Hepatocyte (in vitro differentiated cells): ENCODE results near the gene CEP95. TPM values are rescaled to one million over a fixed set of nuclear protein-coding genes. Genes with fewer than 3 reads are reported as not detected.

Experiments used
- DNase-seq: peaks from one replicate; pipeline ENCODE4 v3.0.0-alpha.2; 2016; ENCODE audit warnings: low spot score
- H2AFZ ChIP-seq: fragments of 200-600 bp; sonication (generic); 2 replicates; pipeline ENCODE4 v1.6.0; 2016; ENCODE audit warnings: antibody characterized with exemption, mild to moderate bottlenecking
- H3K27ac ChIP-seq: fragments of 200-600 bp; sonication (generic); 2 replicates; pipeline ENCODE4 v1.5.1; 2016; ENCODE audit warnings: mild to moderate bottlenecking
- H3K27me3 ChIP-seq: fragments of 200-600 bp; sonication (generic); 2 replicates; pipeline ENCODE4 v1.6.1; 2016
- H3K36me3 ChIP-seq: fragments of 200-600 bp; sonication (generic); replicated peaks from 2 replicates; pipeline ENCODE4 v1.5.1; 2016; ENCODE audit warnings: low read depth; ENCODE audit not compliant: insufficient read depth
- H3K4me1 ChIP-seq: fragments of 200-600 bp; sonication (generic); 2 replicates; pipeline ENCODE4 v1.5.1; 2016; ENCODE audit warnings: mild to moderate bottlenecking, moderate library complexity; ENCODE audit not compliant: insufficient read depth
- H3K4me2 ChIP-seq: fragments of 200-600 bp; sonication (generic); 2 replicates; pipeline ENCODE4 v1.6.0; 2016
- H3K4me3 ChIP-seq: fragments of 200-600 bp; sonication (generic); 2 replicates; pipeline ENCODE4 v1.5.1; 2016; ENCODE audit warnings: mild to moderate bottlenecking
- H3K79me2 ChIP-seq: fragments of 200-600 bp; sonication (generic); 2 replicates; pipeline ENCODE4 v1.6.0; 2017; ENCODE audit warnings: mild to moderate bottlenecking
- H3K9me2 ChIP-seq: fragments of 200-600 bp; sonication (generic); replicated peaks from 2 replicates; pipeline ENCODE4 v1.6.0; 2017; ENCODE audit warnings: mild to moderate bottlenecking; ENCODE audit not compliant: insufficient read depth
- H3K9me3 ChIP-seq: fragments of 200-600 bp; sonication (generic); 2 replicates; pipeline ENCODE4 v1.5.1; 2016; ENCODE audit warnings: low read depth, mild to moderate bottlenecking
- H4K20me1 ChIP-seq: fragments of 200-600 bp; sonication (generic); 2 replicates; pipeline ENCODE4 v1.6.0; 2016; ENCODE audit warnings: mild to moderate bottlenecking; ENCODE audit not compliant: insufficient read depth, poor library complexity, severe bottlenecking
- EZH2 ChIP-seq: fragments of 200-600 bp; sonication (generic); IDR thresholded peaks from 2 replicates; pipeline ENCODE4 v1.6.1; 2016; ENCODE audit warnings: antibody characterized with exemption, mild to moderate bottlenecking, borderline replicate concordance
- EZH2phosphoT487 ChIP-seq: fragments of 200-600 bp; sonication (generic); IDR thresholded peaks from one replicate; pipeline ENCODE4 v1.6.1; 2018; ENCODE audit warnings: antibody characterized with exemption, mild to moderate bottlenecking, low read depth, moderate library complexity; ENCODE audit not compliant: unreplicated experiment, severe bottlenecking
- WGBS: methylation state at CpG from one replicate; pipeline ENCODE4 v1.1.6; 2016; ENCODE audit warnings: low lambda C conversion rate; ENCODE audit errors: missing lambda C conversion rate; 5-methylcytosine and 5-hydroxymethylcytosine counted together
- polyA plus RNA-seq: library from polyadenylated mRNA; unstranded; fragments of >200 nt; fragmentation: Nextera tagmentation; extraction: Ambion mirVana; gene quantifications from 2 replicates; pipeline ENCODE4 v1.2.1, GENCODE V29; 2016
- total RNA-seq: library from RNA; depleted of rRNA; stranded (reverse); fragments of >200 nt; gene quantifications from 2 replicates; pipeline ENCODE4 v1.2.3, GENCODE V29; 2014
- TF ChIP-seq, protein P1 (sequence below): fragments of 200-600 bp; sonication (generic); IDR thresholded peaks from 2 replicates; pipeline ENCODE4 v1.5.1; 2016; ENCODE audit warnings: antibody characterized with exemption, mild to moderate bottlenecking; ENCODE audit not compliant: poor library complexity

Gene CEP95
- total and polyA plus RNA-seq, 2 experiments from 2014 or later, result 25.8 to 42.8 TPM

DNA sequence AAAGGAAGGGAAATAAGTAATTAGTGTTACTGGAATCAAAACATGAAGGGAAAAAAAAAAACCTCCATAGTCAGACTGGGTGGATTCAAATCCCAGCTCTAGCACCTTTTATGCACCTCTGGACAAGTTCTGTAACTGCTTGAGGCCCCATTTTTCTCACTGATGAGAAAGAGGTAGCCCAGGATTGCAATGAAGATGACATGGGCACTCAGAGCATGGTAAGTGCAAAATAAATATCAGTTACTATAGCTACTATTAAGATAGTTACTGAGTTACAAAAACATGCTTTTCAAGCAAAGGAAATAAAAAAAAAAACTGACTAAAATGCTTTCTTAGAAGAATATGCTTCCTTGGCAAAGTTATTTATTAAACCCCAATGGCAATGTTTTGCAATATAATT, 58.8 kb downstream of the CEP95 start:
- H3K4me3 ChIP-seq, result no peak overlapping the region
- H3K9me3 ChIP-seq, result no peaks in the 10 kb centered on the region
- DNase-seq, result no peak
- H4K20me1 ChIP-seq, result no peaks in the 10 kb centered on the region
- no peaks in the 10 kb centered on the region for H3K4me1 ChIP-seq
- no peak overlapping the region for H3K27ac ChIP-seq
- no peaks in the 10 kb centered on the region for H3K79me2 ChIP-seq
- no peak for TF ChIP-seq EZH2
- TF ChIP-seq, protein P1, sequence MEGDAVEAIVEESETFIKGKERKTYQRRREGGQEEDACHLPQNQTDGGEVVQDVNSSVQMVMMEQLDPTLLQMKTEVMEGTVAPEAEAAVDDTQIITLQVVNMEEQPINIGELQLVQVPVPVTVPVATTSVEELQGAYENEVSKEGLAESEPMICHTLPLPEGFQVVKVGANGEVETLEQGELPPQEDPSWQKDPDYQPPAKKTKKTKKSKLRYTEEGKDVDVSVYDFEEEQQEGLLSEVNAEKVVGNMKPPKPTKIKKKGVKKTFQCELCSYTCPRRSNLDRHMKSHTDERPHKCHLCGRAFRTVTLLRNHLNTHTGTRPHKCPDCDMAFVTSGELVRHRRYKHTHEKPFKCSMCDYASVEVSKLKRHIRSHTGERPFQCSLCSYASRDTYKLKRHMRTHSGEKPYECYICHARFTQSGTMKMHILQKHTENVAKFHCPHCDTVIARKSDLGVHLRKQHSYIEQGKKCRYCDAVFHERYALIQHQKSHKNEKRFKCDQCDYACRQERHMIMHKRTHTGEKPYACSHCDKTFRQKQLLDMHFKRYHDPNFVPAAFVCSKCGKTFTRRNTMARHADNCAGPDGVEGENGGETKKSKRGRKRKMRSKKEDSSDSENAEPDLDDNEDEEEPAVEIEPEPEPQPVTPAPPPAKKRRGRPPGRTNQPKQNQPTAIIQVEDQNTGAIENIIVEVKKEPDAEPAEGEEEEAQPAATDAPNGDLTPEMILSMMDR, result no peak
- no peak for TF ChIP-seq EZH2phosphoT487
- no peaks in the 10 kb centered on the region for H3K9me2 ChIP-seq
- no peaks in the 10 kb centered on the region for H3K36me3 ChIP-seq
- no peaks in the 10 kb centered on the region for H3K27me3 ChIP-seq
- H2AFZ ChIP-seq, result no peak overlapping the region
- no peak overlapping the region for H3K4me2 ChIP-seq

DNA sequence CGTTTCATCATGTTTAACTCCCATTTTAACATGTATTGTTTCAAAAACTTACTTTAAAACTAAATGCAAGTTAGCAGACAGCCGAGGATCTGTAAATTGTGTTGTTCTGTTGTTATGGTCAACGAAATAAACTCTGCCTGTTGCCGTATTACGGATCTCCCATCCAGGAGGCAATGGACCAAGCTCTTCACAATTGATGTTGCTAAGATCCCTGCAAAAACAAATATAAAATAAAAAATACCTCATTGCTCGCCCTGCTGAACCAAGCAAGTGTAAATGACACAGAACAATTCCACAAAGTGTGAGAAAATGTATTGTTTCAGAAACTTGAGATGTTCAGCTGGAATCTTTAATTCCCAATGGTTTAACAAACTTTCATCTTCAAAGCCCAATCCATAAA, 65.0 kb downstream of the CEP95 start:
- no peak for DNase-seq
- no peak overlapping the region for H3K27ac ChIP-seq
- H3K27me3 ChIP-seq, result no peaks in the 10 kb centered on the region
- H3K9me2 ChIP-seq, result no peaks in the 10 kb centered on the region
- no peaks in the 10 kb centered on the region for H3K4me1 ChIP-seq
- no peaks in the 10 kb centered on the region for H3K36me3 ChIP-seq
- H3K9me3 ChIP-seq, result no peaks in the 10 kb centered on the region
- WGBS, result 96% methylated on average over 6 of the region's 6 CpGs
- H3K4me2 ChIP-seq, result no peak overlapping the region
- no peak overlapping the region for H2AFZ ChIP-seq
- TF ChIP-seq EZH2phosphoT487, result no peak
- TF ChIP-seq, protein P1, result no peak
- TF ChIP-seq EZH2, result no peak
- no peak overlapping the region for H3K4me3 ChIP-seq
- H3K79me2 ChIP-seq, result no peaks in the 10 kb centered on the region
- no peaks in the 10 kb centered on the region for H4K20me1 ChIP-seq

- H4K20me1 ChIP-seq, result no peaks in the 10 kb centered on the region
- H3K4me2 ChIP-seq, result no peak overlapping the region
- no peak overlapping the region for H3K4me3 ChIP-seq
- WGBS, result 62% methylated on average over 3 of the region's 3 CpGs
- no peak overlapping the region for H2AFZ ChIP-seq
- H3K36me3 ChIP-seq, result no peaks in the 10 kb centered on the region
- TF ChIP-seq, protein P1, result no peak
- TF ChIP-seq EZH2phosphoT487 (no peak), EZH2 (no peak)
- H3K9me3 ChIP-seq, result no peaks in the 10 kb centered on the region
- DNase-seq, result no peak
- no peak overlapping the region for H3K27ac ChIP-seq
- H3K79me2 ChIP-seq, result no peaks in the 10 kb centered on the region
- H3K4me1 ChIP-seq, result no peaks in the 10 kb centered on the region
- no peaks in the 10 kb centered on the region for H3K27me3 ChIP-seq
- no peaks in the 10 kb centered on the region for H3K9me2 ChIP-seq
Observed at GRCh38 chr17:64572682-64573154, 65.9 kb downstream of the CEP95 start.

- no peak for TF ChIP-seq EZH2
- TF ChIP-seq, protein P1, result no peak
- TF ChIP-seq EZH2phosphoT487, result no peak
- no peaks in the 10 kb centered on the region for H3K27me3 ChIP-seq
- no peak for DNase-seq
- H3K9me3 ChIP-seq, result no peaks in the 10 kb centered on the region
- no peaks in the 10 kb centered on the region for H3K79me2 ChIP-seq
- H3K36me3 ChIP-seq, result no peaks in the 10 kb centered on the region
- no peak overlapping the region for H3K4me2 ChIP-seq
- no peak overlapping the region for H3K4me3 ChIP-seq
- no peaks in the 10 kb centered on the region for H4K20me1 ChIP-seq
- no peaks in the 10 kb centered on the region for H3K4me1 ChIP-seq
- no peak overlapping the region for H3K27ac ChIP-seq
- no peak overlapping the region for H2AFZ ChIP-seq
- H3K9me2 ChIP-seq, result no peaks in the 10 kb centered on the region
Observed at GRCh38 chr17:64573214-64573613, 66.4 kb downstream of the CEP95 start.
